ENCODE data around the gene DNTTIP2. TPM values are rescaled to one million over a fixed set of nuclear protein-coding genes. Genes with fewer than 3 reads are reported as not detected.

Gene DNTTIP2
- total and polyA plus RNA-seq, 9 of the 15 experiments (the other 6 are each of a cell fraction or from before 2014, with no cell fraction given) = 50.4 to 138 (median 97.0) TPM

DNA sequence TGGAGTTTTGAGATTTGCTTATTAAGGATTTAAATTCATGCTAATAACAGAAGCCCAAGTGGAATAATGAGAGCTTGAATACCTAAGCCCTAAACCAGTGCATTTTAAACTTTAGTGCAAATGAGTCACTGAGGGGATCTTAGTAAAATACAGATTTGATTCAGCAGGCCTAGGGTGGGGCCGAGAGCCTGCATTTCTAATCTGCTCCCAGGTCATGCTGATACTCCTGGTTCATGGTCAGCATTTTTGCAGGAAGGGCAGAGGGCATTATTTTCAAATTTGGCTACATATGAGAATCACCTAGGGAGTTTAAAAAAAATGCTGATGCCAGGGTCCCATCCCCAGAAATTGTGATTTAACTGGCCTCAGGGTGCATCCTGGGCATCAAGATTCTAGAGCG, 39.3 kb downstream of the DNTTIP2 start:
- ChIA-PET POLR2A (interaction anchor here (0.8 kb wide), 1 partner anchor 10 kb away, joined by 3 read pairs; no protein-coding TSS in a partner anchor), CTCF (ENCODE audit: low intra/inter-chr PET ratio) (no interaction called here)
- intact Hi-C loops (cut with micrococcal nuclease) (loop anchor here (5.0 kb wide), 1 partner anchor 102 kb away; no protein-coding TSS in a partner anchor), in situ Hi-C loops (cut with MboI) (loop anchor here (10.0 kb wide), 1 partner anchor 405 kb away; no protein-coding TSS in a partner anchor)
- Histone ChIP-seq H2AFZ (ENCODE audit: low read depth, low read length) (no peak overlapping the region), H3K9me1 (ENCODE audit: control insufficient read depth, insufficient read depth, low read length) (no peaks in the 10 kb centered on the region), H3K36me3 (ENCODE audit: control insufficient read depth, insufficient read depth, low read length) (no peaks in the 10 kb centered on the region), H4K20me1 (replicated peaks; ENCODE audit: control insufficient read depth, insufficient read depth, low read length) (no peaks in the 10 kb centered on the region), H3K4me3 (no peak overlapping the region), H3K4me2 (ENCODE audit: insufficient read depth, low read length) (no peak overlapping the region), H3K9ac (ENCODE audit: insufficient read depth in 1 of 2, low read depth in 2 of 2, low read length in 2 of 2) (no peak overlapping the region), H3K9me3 (replicated peaks; ENCODE audit: control insufficient read depth, insufficient read depth, low read depth, low read length) (no peaks in the 10 kb centered on the region), H3K27me3 (ENCODE audit: control insufficient read depth in 2 of 2, insufficient read depth in 2 of 2, low read length in 2 of 2) (no peaks in the 10 kb centered on the region), H3K4me1 (replicated peaks in 1 of 2; ENCODE audit: control insufficient read depth in 2 of 2, insufficient read depth in 2 of 2, low read length in 2 of 2) (peaks cover 0 to 4% of the 10 kb centered on the region in 2 experiments; a peak in 2 of 5 replicates), H3K79me2 (ENCODE audit: control insufficient read depth, insufficient read depth, low read length) (no peaks in the 10 kb centered on the region), H3K27ac (ENCODE audit: extremely low read depth, low read depth, low read length) (no peak overlapping the region)
- FAIRE-seq (no peak), ATAC-seq (no peak), DNase-seq (ENCODE audit: extremely low read depth in 1 of 4, low spot score in 3 of 4) (no peak)
- no TSS peak for BruUV-seq (replicated peaks)
- WGBS (ENCODE audit: insufficient coverage, low coverage, missing lambda C conversion rate) = 31% methylated on average over 2 of the region's 2 CpGs
- TF ChIP-seq SMARCA5 (IDR thresholded peaks at IDR 0.05) = no peak
- no peak for TF ChIP-seq WHSC1 (IDR thresholded peaks at IDR 0.05; ENCODE audit: low read length)
- TF ChIP-seq SREBF1 (IDR thresholded peaks at IDR 0.05; ENCODE audit: borderline replicate concordance, low read depth, low read length) = no peak

DNA sequence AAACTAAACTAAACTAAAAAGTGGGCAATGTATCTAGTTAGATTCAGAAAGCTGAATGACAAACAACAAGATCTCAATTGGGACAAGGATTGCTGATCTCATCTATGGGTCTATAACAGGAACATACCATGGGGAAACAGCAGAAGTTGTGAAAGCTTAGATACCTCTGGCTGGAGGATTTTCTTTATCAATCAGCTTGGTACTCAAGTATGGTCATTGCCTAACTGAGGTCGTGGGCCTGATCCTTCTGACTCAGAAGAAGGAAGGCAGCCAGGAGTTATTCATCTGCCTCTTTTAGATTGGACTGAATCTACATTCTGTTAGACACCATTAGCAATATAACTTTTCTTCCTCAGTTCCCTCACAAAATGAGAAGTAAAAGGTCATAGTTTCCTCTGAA, 39.7 kb downstream of the DNTTIP2 start:
- H3K27ac ChIP-seq (ENCODE audit: extremely low read depth, low read depth, low read length) = no peak overlapping the region
- in situ Hi-C loops (cut with MboI) = loop anchor here (10.0 kb wide), 1 partner anchor 405 kb away; no protein-coding TSS in a partner anchor
- no peaks in the 10 kb centered on the region for H3K36me3 ChIP-seq (ENCODE audit: control insufficient read depth, insufficient read depth, low read length)
- ATAC-seq = no peak
- FAIRE-seq = no peak
- H4K20me1 ChIP-seq (replicated peaks; ENCODE audit: control insufficient read depth, insufficient read depth, low read length) = no peaks in the 10 kb centered on the region
- no peak overlapping the region for H3K9ac ChIP-seq (ENCODE audit: insufficient read depth in 1 of 2, low read depth in 2 of 2, low read length in 2 of 2)
- TF ChIP-seq ZNF561 (CRISPR knock-in tag; conservative IDR thresholded peaks at IDR 0.05) (no peak), TAF7 (tag; IDR thresholded peaks at IDR 0.05) (no peak), MAZ (CRISPR knock-in tag; conservative IDR thresholded peaks at IDR 0.05 in 1 of 2, IDR thresholded peaks at IDR 0.05 in 1 of 2) (no peak)
- H3K4me2 ChIP-seq (ENCODE audit: insufficient read depth, low read length) = no peak overlapping the region
- no peaks in the 10 kb centered on the region for H3K79me2 ChIP-seq (ENCODE audit: control insufficient read depth, insufficient read depth, low read length)
- no peaks in the 10 kb centered on the region for H3K9me3 ChIP-seq (replicated peaks; ENCODE audit: control insufficient read depth, insufficient read depth, low read depth, low read length)
- no peak overlapping the region for H3K4me3 ChIP-seq
- intact Hi-C loops (cut with micrococcal nuclease) = no loop called here
- no peaks in the 10 kb centered on the region for H3K27me3 ChIP-seq (ENCODE audit: control insufficient read depth in 2 of 2, insufficient read depth in 2 of 2, low read length in 2 of 2)
- no peaks in the 10 kb centered on the region for H3K9me1 ChIP-seq (ENCODE audit: control insufficient read depth, insufficient read depth, low read length)
- no TSS peak for BruUV-seq (replicated peaks)
- peaks cover 0 to under 1% of the 10 kb centered on the region in 2 experiments; a peak in 1 of 5 replicates for H3K4me1 ChIP-seq (replicated peaks in 1 of 2; ENCODE audit: control insufficient read depth in 2 of 2, insufficient read depth in 2 of 2, low read length in 2 of 2)
- H2AFZ ChIP-seq (ENCODE audit: low read depth, low read length) = no peak overlapping the region
- no peak for DNase-seq (ENCODE audit: extremely low read depth in 1 of 4, low spot score in 3 of 4)
- POLR2A ChIA-PET = interaction anchor here (0.8 kb wide), 1 partner anchor 10 kb away, joined by 3 read pairs; no protein-coding TSS in a partner anchor
- CTCF ChIA-PET (ENCODE audit: low intra/inter-chr PET ratio) = no interaction called here
- 0% methylated on average over 1 of the region's 1 CpG for WGBS (ENCODE audit: insufficient coverage, low coverage, missing lambda C conversion rate)

Data from K562 (cell line).